ENCODE measurements around the gene ERC2.

Gene ERC2

GRCh38 chr3:55477306-55478303, 990.7 kb downstream of the ERC2 start:
- no peak for DNase-seq

GRCh38 chr3:55476515-55476914, 991.8 kb downstream of the ERC2 start:
- no peak for DNase-seq

GRCh38 chr3:55474213-55474632, 994.0 kb downstream of the ERC2 start:
- DNase-seq, result no peak

- no peak for DNase-seq
Observed at GRCh38 chr3:55473788-55474187, 994.5 kb downstream of the ERC2 start.

GRCh38 chr3:55471522-55472280, 996.6 kb downstream of the ERC2 start:
- DNase-seq, result no peak

- no peak for DNase-seq
Observed at GRCh38 chr3:55471084-55471483, 997.2 kb downstream of the ERC2 start.

GRCh38 chr3:55469957-55470526, 998.2 kb downstream of the ERC2 start:
- no peak for DNase-seq

- no peak for DNase-seq
Observed at GRCh38 chr3:55468251-55468650, 1000.0 kb downstream of the ERC2 start.

GRCh38 chr3:55467099-55467498, 1001.2 kb downstream of the ERC2 start:
- no peak for DNase-seq

GRCh38 chr3:55466526-55466925, 1001.7 kb downstream of the ERC2 start:
- DNase-seq, result no peak

- DNase-seq, result no peak
Observed at GRCh38 chr3:55461896-55462295, 1006.4 kb downstream of the ERC2 start.

- no peak for DNase-seq
Observed at GRCh38 chr3:55459838-55460237, 1008.4 kb downstream of the ERC2 start.

Measured in COR-L47 (cell line).